SU-DHL-6 (cell line): ENCODE data around the gene FGD5.

Experiments
- H2AFZ ChIP-seq: fragments of 200-600 bp; sonication (generic); 2 replicates; pipeline ENCODE4 v1.6.1; 2014; ENCODE audit warnings: low read depth, mild to moderate bottlenecking, moderate library complexity, mixed read lengths, antibody characterized with exemption, low read length; ENCODE audit not compliant: severe bottlenecking
- H3F3A ChIP-seq: fragments of 200-600 bp; shearing (Covaris generic); 2 replicates; pipeline ENCODE4 v1.6.0; 2016; ENCODE audit warnings: antibody characterized with exemption, mild to moderate bottlenecking; ENCODE audit not compliant: insufficient read depth
- H3K27ac ChIP-seq: fragments of 200-600 bp; sonication (generic); 2 replicates; pipeline ENCODE4 v1.5.1; 2016; ENCODE audit warnings: low read depth, mild to moderate bottlenecking, low read length, moderate library complexity, mixed read lengths
- H3K27me3 ChIP-seq: fragments of 200-600 bp; sonication (generic), shearing (Covaris generic); 2 replicates; pipeline ENCODE4 v1.6.0; 2014; ENCODE audit warnings: mild to moderate bottlenecking, low read length
- H3K36me3 ChIP-seq: fragments of 200-600 bp; sonication (generic); 2 replicates; pipeline ENCODE4 v1.6.1; 2014; ENCODE audit warnings: mild to moderate bottlenecking, low read length, mixed read lengths
- H3K4me2 ChIP-seq: fragments of 300-600, 200-600 bp; shearing (Covaris generic), sonication (generic); 2 replicates; pipeline ENCODE4 v1.6.0; 2014; ENCODE audit warnings: low read length, low read depth, mild to moderate bottlenecking; ENCODE audit not compliant: poor library complexity, severe bottlenecking
- H3K4me3 ChIP-seq: fragments of 200-600 bp; sonication (generic); 2 replicates; pipeline ENCODE4 v1.5.1; 2014; ENCODE audit warnings: antibody characterized with exemption, low read length, mild to moderate bottlenecking, mixed read lengths; ENCODE audit not compliant: insufficient read depth, poor library complexity, severe bottlenecking
- H3K79me2 ChIP-seq: fragments of 200-600 bp; sonication (generic); 2 replicates; pipeline ENCODE4 v1.6.1; 2014; ENCODE audit warnings: mild to moderate bottlenecking, low read length, moderate library complexity; ENCODE audit not compliant: insufficient read depth
- H3K9ac ChIP-seq: fragments of 200-600 bp; sonication (generic); 2 replicates; pipeline ENCODE4 v1.7.0; 2014; ENCODE audit warnings: mild to moderate bottlenecking, low read length
- H3K9me2 ChIP-seq: fragments of 200-600 bp; sonication (generic); replicated peaks from 2 replicates; pipeline ENCODE4 v1.6.1; 2014; ENCODE audit warnings: low read length; ENCODE audit not compliant: insufficient read depth
- H3K9me3 ChIP-seq: fragments of 200-600 bp; sonication (generic); 2 replicates; pipeline ENCODE4 v1.6.1; 2014; ENCODE audit warnings: low read length, mixed read lengths; ENCODE audit not compliant: insufficient read depth
- H4K20me1 ChIP-seq: fragments of 200-600 bp; sonication (generic); 2 replicates; pipeline ENCODE4 v1.6.1; 2014; ENCODE audit warnings: low read depth, mild to moderate bottlenecking, antibody characterized with exemption, low read length, moderate library complexity, mixed read lengths
- CTCF ChIP-seq: fragments of 200-600 bp; sonication (generic); IDR thresholded peaks from one replicate; pipeline ENCODE4 v1.5.1; 2017; ENCODE audit warnings: antibody characterized with exemption, mild to moderate bottlenecking, low read length, moderate library complexity; ENCODE audit not compliant: insufficient read depth, poor library complexity, severe bottlenecking
- EZH2phosphoT487 ChIP-seq: fragments of 200-600 bp; sonication (generic), shearing (Covaris generic); conservative IDR thresholded peaks from 2 replicates; pipeline ENCODE4 v1.6.1; 2018; ENCODE audit warnings: mild to moderate bottlenecking, antibody characterized with exemption, low read length, moderate library complexity, mixed read lengths

The FGD5 gene

GRCh38 chr3:14818804-14819500, at the start of gene FGD5:
TSS of gene FGD5 (plus strand) at chr3:14818962. CDS start at chr3:14819072, 110 bp downstream.
- H3K9me2 ChIP-seq = no peaks in the 10 kb centered on the region
- no peak within 1 kb of the TSS for H3K9ac ChIP-seq
- no peaks in the 10 kb centered on the region for H3K27me3 ChIP-seq

GRCh38 chr3:14769544-14770325, 49.0 kb upstream of the FGD5 start:
- Histone ChIP-seq H4K20me1 (no peaks in the 10 kb centered on the region), H3K4me3 (no peak overlapping the region), H3K27me3 (no peaks in the 10 kb centered on the region), H3F3A (0 out of 2 replicates have a peak, but pooled peaks cover 3% of the 10 kb centered on the region), H3K9me3 (no peaks in the 10 kb centered on the region), H3K27ac (no peak overlapping the region), H3K9me2 (no peaks in the 10 kb centered on the region), H3K4me2 (no peak overlapping the region), H2AFZ (no peak overlapping the region), H3K9ac (no peak overlapping the region), H3K79me2 (no peaks in the 10 kb centered on the region), H3K36me3 (no peaks in the 10 kb centered on the region)
- no peak for TF ChIP-seq EZH2phosphoT487
- no peak for TF ChIP-seq CTCF

More at GRCh38 chr3:14818804-14819500, at the start of gene FGD5:
- Histone ChIP-seq H3K9me3 (no peaks in the 10 kb centered on the region), H4K20me1 (no peaks in the 10 kb centered on the region), H3K4me2 (no peak within 1 kb of the TSS), H3K79me2 (no peaks in the 10 kb centered on the region), H3K27ac (no peak within 1 kb of the TSS), H3K4me3 (no peak within 1 kb of the TSS), H2AFZ (no peak within 1 kb of the TSS), H3K36me3 (no peaks in the 10 kb centered on the region), H3F3A (no peaks in the 10 kb centered on the region)
- no peak for TF ChIP-seq EZH2phosphoT487
- TF ChIP-seq CTCF = no peak

- no peak overlapping the region for H3K4me2 ChIP-seq
- H2AFZ ChIP-seq = no peak overlapping the region
- no peaks in the 10 kb centered on the region for H3K79me2 ChIP-seq
- H4K20me1 ChIP-seq = no peaks in the 10 kb centered on the region
- TF ChIP-seq CTCF = no peak
- 0 out of 2 replicates have a peak, but pooled peaks cover 3% of the 10 kb centered on the region for H3F3A ChIP-seq
- no peaks in the 10 kb centered on the region for H3K36me3 ChIP-seq
- no peak overlapping the region for H3K4me3 ChIP-seq
- no peak overlapping the region for H3K27ac ChIP-seq
- no peak overlapping the region for H3K9ac ChIP-seq
- no peaks in the 10 kb centered on the region for H3K9me2 ChIP-seq
- no peaks in the 10 kb centered on the region for H3K27me3 ChIP-seq
- no peaks in the 10 kb centered on the region for H3K9me3 ChIP-seq
Observed at GRCh38 chr3:14770591-14770990, 48.2 kb upstream of the FGD5 start.
